Activated T-helper 17 cell treated with anti-CD3 and anti-CD28 coated beads, Interleukin-2, amount 50 U/mL, for 72 hours (primary cell): ENCODE measurements around the gene PRKCH. TPM values are rescaled to one million over a fixed set of nuclear protein-coding genes. Genes with fewer than 3 reads are reported as not detected.

Experiments used
- ATAC-seq: fragments of 150-1000 bp; cut with Tn5 transposase; replicated peaks from 2 replicates; pipeline ENCODE4 v1.10.0; 2021; ENCODE audit warnings: mild to moderate bottlenecking, moderate library complexity
- H3K27ac Mint-ChIP-seq: one replicate; pipeline ENCODE4 v1.8.0; 2022; ENCODE audit warnings: mixed read lengths
- H3K27me3 Mint-ChIP-seq: one replicate; pipeline ENCODE4 v1.8.0; 2022; ENCODE audit warnings: mixed read lengths
- H3K36me3 Mint-ChIP-seq: one replicate; pipeline ENCODE4 v1.8.0; 2022; ENCODE audit warnings: low read depth, mild to moderate bottlenecking, mixed read lengths
- H3K4me1 Mint-ChIP-seq: one replicate; pipeline ENCODE4 v1.8.0; 2022; ENCODE audit warnings: mixed read lengths
- H3K4me3 Mint-ChIP-seq: one replicate; pipeline ENCODE4 v1.8.0; 2022; ENCODE audit warnings: mild to moderate bottlenecking, mixed read lengths
- H3K9me3 Mint-ChIP-seq: one replicate; pipeline ENCODE4 v1.8.0; 2022; ENCODE audit warnings: mixed read lengths
- total RNA-seq, 2 donors: library from RNA; stranded (reverse); gene quantifications; one replicate each; pipeline ENCODE4 v1.2.3, GENCODE V29; 2022

PRKCH gene
- total RNA-seq, 2 donors from 2014 or later, result 127 to 148 TPM

DNA sequence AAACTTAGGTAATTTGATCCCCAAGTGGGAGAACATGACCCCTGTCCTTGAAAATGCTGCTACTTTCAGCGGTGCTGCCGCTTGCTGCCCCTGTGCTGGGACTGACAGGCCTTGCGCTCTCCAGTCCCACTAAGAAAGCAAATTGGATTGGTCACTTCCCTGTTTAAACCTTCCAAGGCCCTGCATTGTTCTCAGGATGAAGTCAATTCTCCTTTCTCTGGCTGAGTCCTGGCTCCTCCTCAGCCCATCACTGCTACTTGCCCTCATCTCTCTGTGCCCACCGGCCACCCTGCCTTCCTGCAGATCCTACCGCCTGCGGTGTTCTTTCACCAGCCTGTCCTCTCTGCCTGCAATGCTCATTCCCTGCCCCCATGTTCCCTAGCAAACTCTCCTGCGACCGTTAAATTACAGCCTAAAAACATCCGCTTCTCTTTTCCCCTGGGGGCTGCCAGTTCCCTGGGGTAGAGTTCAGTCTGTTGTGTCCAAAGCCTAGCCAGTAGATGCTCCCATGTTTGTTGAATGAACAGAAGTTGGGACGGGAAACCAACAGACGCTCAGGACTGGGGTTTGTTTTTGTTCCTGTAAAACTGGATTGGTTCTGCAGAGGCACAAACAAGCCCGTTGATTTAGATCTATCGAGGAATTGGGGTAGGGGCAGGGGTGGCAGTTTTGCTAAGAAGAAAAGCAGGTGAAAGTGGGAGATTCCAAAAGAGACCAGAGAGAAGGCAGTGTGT, 246.6 kb downstream of the PRKCH start:
- peaks cover 59% of the 10 kb centered on the region for H3K4me1 Mint-ChIP-seq
- H3K9me3 Mint-ChIP-seq, result no peaks in the 10 kb centered on the region
- H3K4me3 Mint-ChIP-seq, result peak overlapping the region; percentile 71
- no peaks in the 10 kb centered on the region for H3K36me3 Mint-ChIP-seq
- H3K27me3 Mint-ChIP-seq, result no peaks in the 10 kb centered on the region
- no peak for ATAC-seq
- peak overlapping the region; percentile 75 for H3K27ac Mint-ChIP-seq

DNA sequence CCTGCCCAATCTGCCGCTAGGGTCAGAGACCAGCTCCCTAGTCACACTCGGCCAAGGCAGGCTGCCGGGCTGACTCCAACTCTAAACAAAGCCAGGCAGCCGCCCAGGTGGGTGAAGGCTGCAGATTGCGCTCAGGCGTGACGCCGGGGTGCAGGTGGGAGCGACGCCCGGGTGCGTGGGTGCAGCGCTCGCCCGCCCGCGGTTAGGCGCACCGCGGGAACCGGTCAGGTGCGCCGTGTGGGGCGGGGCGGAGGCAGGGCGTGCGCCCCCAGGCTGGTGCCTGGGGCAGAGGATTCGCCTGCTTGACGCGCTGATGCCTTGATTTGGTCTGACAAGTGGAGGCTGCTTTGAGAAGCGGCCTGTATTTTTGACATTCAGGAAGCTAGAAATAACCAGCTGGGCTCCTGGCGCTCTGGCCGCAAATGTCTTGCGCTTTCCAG, 247.2 kb downstream of the PRKCH start:
- peak; percentile 38 for ATAC-seq
- Mint-ChIP-seq H3K36me3 (no peaks in the 10 kb centered on the region), H3K27me3 (no peaks in the 10 kb centered on the region), H3K9me3 (no peaks in the 10 kb centered on the region), H3K4me3 (peak overlapping the region; percentile 71), H3K4me1 (peaks cover 54% of the 10 kb centered on the region), H3K27ac (peak overlapping the region; percentile 75)

GRCh38 chr14:61569308-61569707, 247.9 kb downstream of the PRKCH start:
- H3K27me3 Mint-ChIP-seq, result no peaks in the 10 kb centered on the region
- H3K27ac Mint-ChIP-seq, result peak overlapping the region; percentile 65
- no peaks in the 10 kb centered on the region for H3K36me3 Mint-ChIP-seq
- no peak for ATAC-seq
- peaks cover 47% of the 10 kb centered on the region for H3K4me1 Mint-ChIP-seq
- peak overlapping the region; percentile 71 for H3K4me3 Mint-ChIP-seq
- no peaks in the 10 kb centered on the region for H3K9me3 Mint-ChIP-seq

GRCh38 chr14:61569812-61570548, 248.6 kb downstream of the PRKCH start:
- H3K27ac Mint-ChIP-seq, result peak overlapping the region; percentile 65
- peak overlapping the region; percentile 71 for H3K4me3 Mint-ChIP-seq
- H3K4me1 Mint-ChIP-seq, result peaks cover 43% of the 10 kb centered on the region
- no peaks in the 10 kb centered on the region for H3K9me3 Mint-ChIP-seq
- peak; percentile 67 for ATAC-seq
- H3K27me3 Mint-ChIP-seq, result no peaks in the 10 kb centered on the region
- no peaks in the 10 kb centered on the region for H3K36me3 Mint-ChIP-seq

DNA sequence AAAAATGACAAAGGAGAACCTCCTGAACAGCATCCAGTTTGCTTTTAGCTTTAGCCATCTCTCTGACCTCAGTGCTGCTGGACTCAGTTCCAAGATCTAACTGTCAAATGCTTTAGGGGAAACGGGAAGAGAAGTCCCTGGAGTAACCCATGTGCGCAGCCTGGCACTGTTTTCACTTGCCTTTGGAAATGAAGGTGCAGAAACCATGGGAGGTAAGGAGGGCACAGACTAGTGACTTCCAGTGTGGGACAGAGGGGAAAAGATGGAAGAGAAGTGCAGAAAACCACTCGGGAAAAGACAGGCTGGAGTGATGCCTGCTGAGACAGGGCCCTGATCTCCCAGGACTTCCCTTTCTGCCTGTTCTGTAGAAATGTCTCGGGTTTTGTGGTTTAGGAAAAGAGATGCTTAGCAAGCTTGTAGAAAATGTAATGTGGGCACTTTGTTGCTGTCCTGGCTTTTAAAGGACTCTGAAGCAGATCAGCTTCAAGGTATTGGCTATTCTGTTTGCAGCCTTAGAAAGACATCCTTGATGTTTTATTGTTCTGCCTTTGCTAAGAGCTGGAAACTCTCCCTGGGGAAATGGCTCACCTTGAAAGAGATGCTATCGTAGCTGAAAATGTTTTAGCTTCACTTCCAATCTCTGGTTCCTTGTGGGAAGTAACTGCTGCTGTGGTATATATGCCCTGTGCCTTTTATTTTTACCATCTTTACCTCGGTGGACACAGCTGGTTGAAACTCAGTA, 249.3 kb downstream of the PRKCH start:
- peak overlapping the region; percentile 65 for H3K27ac Mint-ChIP-seq
- no peak for ATAC-seq
- no peaks in the 10 kb centered on the region for H3K27me3 Mint-ChIP-seq
- H3K4me3 Mint-ChIP-seq, result peak overlapping the region; percentile 71
- no peaks in the 10 kb centered on the region for H3K9me3 Mint-ChIP-seq
- H3K36me3 Mint-ChIP-seq, result no peaks in the 10 kb centered on the region
- peaks cover 41% of the 10 kb centered on the region for H3K4me1 Mint-ChIP-seq

DNA sequence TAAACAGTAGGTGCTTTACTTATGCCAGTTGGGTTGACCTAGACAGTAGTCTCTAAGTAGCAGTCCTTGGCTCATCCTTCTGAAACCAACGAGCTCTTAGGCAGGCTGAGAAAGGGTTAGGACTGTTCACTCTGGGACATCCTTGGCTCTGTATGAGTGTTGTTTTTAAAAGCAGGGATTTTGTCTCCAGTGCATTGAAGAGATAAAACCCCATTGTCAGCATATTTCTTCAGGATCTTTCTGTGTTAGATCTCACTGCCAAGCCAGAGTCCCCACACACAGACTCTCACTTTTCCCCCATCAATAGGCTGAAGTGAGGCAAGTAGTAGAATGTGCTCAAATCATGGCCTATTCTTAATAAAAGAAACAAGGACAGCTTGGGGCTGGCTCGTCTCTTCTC, 250.5 kb downstream of the PRKCH start:
- Mint-ChIP-seq H3K9me3 (no peaks in the 10 kb centered on the region), H3K4me3 (no peak overlapping the region), H3K27me3 (no peaks in the 10 kb centered on the region), H3K36me3 (no peaks in the 10 kb centered on the region), H3K4me1 (peaks cover 30% of the 10 kb centered on the region), H3K27ac (no peak overlapping the region)
- ATAC-seq, result no peak

DNA sequence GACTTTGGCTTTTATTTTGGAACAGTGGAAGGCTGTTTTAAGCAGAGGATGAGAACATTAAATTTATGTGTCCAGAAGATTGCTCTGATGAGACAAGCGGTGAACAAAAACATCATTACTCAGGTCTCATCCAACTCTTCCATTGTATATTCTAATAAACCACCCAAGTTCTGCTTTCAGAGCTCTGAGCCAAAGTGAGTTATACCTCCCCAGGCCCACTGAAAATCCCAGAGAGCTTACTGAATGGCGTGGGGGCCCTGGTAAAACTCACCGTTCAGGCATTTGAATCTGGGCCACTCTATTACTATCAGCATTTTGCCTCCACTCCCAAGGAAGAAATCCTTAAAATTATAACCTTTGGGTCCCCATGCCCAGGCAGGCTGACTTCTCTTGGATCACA, 251.9 kb downstream of the PRKCH start:
- ATAC-seq, result no peak
- Mint-ChIP-seq H3K27me3 (no peaks in the 10 kb centered on the region), H3K4me1 (peaks cover 26% of the 10 kb centered on the region), H3K4me3 (peak overlapping the region; percentile 18), H3K9me3 (no peaks in the 10 kb centered on the region), H3K36me3 (no peaks in the 10 kb centered on the region), H3K27ac (no peak overlapping the region)

GRCh38 chr14:61573748-61574513, 252.6 kb downstream of the PRKCH start:
- peak overlapping the region; percentile 18 for H3K4me3 Mint-ChIP-seq
- peaks cover 28% of the 10 kb centered on the region for H3K4me1 Mint-ChIP-seq
- no peak overlapping the region for H3K27ac Mint-ChIP-seq
- H3K27me3 Mint-ChIP-seq, result no peaks in the 10 kb centered on the region
- ATAC-seq, result peak; percentile 63
- no peaks in the 10 kb centered on the region for H3K36me3 Mint-ChIP-seq
- H3K9me3 Mint-ChIP-seq, result no peaks in the 10 kb centered on the region

- H3K4me3 Mint-ChIP-seq, result peak overlapping the region; percentile 18
Measured at GRCh38 chr14:61574514-61574807, 253.1 kb downstream of the PRKCH start.

GRCh38 chr14:61575126-61575525, 253.7 kb downstream of the PRKCH start:
- Mint-ChIP-seq H3K36me3 (no peaks in the 10 kb centered on the region), H3K4me1 (peaks cover 17% of the 10 kb centered on the region), H3K27ac (no peak overlapping the region), H3K4me3 (no peak overlapping the region), H3K27me3 (no peaks in the 10 kb centered on the region), H3K9me3 (no peaks in the 10 kb centered on the region)
- no peak for ATAC-seq

More at GRCh38 chr14:61574514-61574807, 253.1 kb downstream of the PRKCH start:
- Mint-ChIP-seq H3K36me3 (no peaks in the 10 kb centered on the region), H3K9me3 (no peaks in the 10 kb centered on the region), H3K27me3 (no peaks in the 10 kb centered on the region), H3K27ac (no peak overlapping the region), H3K4me1 (peaks cover 23% of the 10 kb centered on the region)
- no peak for ATAC-seq

- H3K4me1 Mint-ChIP-seq, result peaks cover 12% of the 10 kb centered on the region
- no peak overlapping the region for H3K27ac Mint-ChIP-seq
- no peaks in the 10 kb centered on the region for H3K9me3 Mint-ChIP-seq
- H3K27me3 Mint-ChIP-seq, result no peaks in the 10 kb centered on the region
- no peak overlapping the region for H3K4me3 Mint-ChIP-seq
- ATAC-seq, result no peak
- no peaks in the 10 kb centered on the region for H3K36me3 Mint-ChIP-seq
Measured at GRCh38 chr14:61575551-61576150, 254.3 kb downstream of the PRKCH start.

- Mint-ChIP-seq H3K4me1 (peaks cover 10% of the 10 kb centered on the region), H3K27ac (no peak overlapping the region), H3K4me3 (no peak overlapping the region), H3K27me3 (no peaks in the 10 kb centered on the region), H3K36me3 (no peaks in the 10 kb centered on the region), H3K9me3 (no peaks in the 10 kb centered on the region)
- no peak for ATAC-seq
Measured at GRCh38 chr14:61577506-61577931, 256.1 kb downstream of the PRKCH start.

GRCh38 chr14:61578745-61579144, 257.4 kb downstream of the PRKCH start:
- Mint-ChIP-seq H3K4me3 (peak overlapping the region; percentile 62), H3K4me1 (peaks cover 10% of the 10 kb centered on the region)
- ATAC-seq, result no peak

GRCh38 chr14:61581340-61581739, 260.0 kb downstream of the PRKCH start:
- H3K9me3 Mint-ChIP-seq, result no peaks in the 10 kb centered on the region
- H3K27me3 Mint-ChIP-seq, result no peaks in the 10 kb centered on the region
- H3K27ac Mint-ChIP-seq, result no peak overlapping the region
- H3K36me3 Mint-ChIP-seq, result no peaks in the 10 kb centered on the region
- no peak for ATAC-seq
- no peak overlapping the region for H3K4me3 Mint-ChIP-seq
- peaks cover 10% of the 10 kb centered on the region for H3K4me1 Mint-ChIP-seq

More at GRCh38 chr14:61578745-61579144, 257.4 kb downstream of the PRKCH start:
- H3K36me3 Mint-ChIP-seq, result no peaks in the 10 kb centered on the region
- peak overlapping the region; percentile 37 for H3K27ac Mint-ChIP-seq
- H3K9me3 Mint-ChIP-seq, result no peaks in the 10 kb centered on the region
- no peaks in the 10 kb centered on the region for H3K27me3 Mint-ChIP-seq
